Ishikawa (cell line): ENCODE results near the gene ARHGAP42.

ENCODE experiments used
- CEBPB ChIP-seq: IDR thresholded peaks from 2 replicates; pipeline ENCODE4 v1.6.1; 2012
- CREB1 ChIP-seq: IDR thresholded peaks from 2 replicates; pipeline ENCODE4 v1.6.1; 2012; ENCODE audit warnings: low read depth
- EGR1 ChIP-seq: IDR thresholded peaks from 2 replicates; pipeline ENCODE4 v1.6.1; 2012
- EP300 ChIP-seq: IDR thresholded peaks from 2 replicates; pipeline ENCODE4 v1.6.1; 2012; ENCODE audit warnings: borderline replicate concordance
- FOXM1 ChIP-seq: IDR thresholded peaks from 2 replicates; pipeline ENCODE4 v1.6.1; 2012; ENCODE audit warnings: low read depth, borderline replicate concordance
- MAX ChIP-seq: IDR thresholded peaks from 2 replicates; pipeline ENCODE4 v1.6.1; 2012
- NFIC ChIP-seq: IDR thresholded peaks from 2 replicates; pipeline ENCODE4 v1.6.1; 2012
- RAD21 ChIP-seq: IDR thresholded peaks from 2 replicates; pipeline ENCODE4 v1.6.1; 2012; ENCODE audit warnings: low read depth
- REST ChIP-seq: IDR thresholded peaks from 2 replicates; pipeline ENCODE4 v1.6.1; 2012; ENCODE audit warnings: low read depth, mild to moderate bottlenecking
- TAF1 ChIP-seq: IDR thresholded peaks from 2 replicates; pipeline ENCODE4 v1.6.1; 2012; ENCODE audit warnings: low read depth, mild to moderate bottlenecking
- TCF12 ChIP-seq: IDR thresholded peaks from 2 replicates; pipeline ENCODE4 v1.6.1; 2012; ENCODE audit warnings: low read depth
- USF1 ChIP-seq: IDR thresholded peaks from 2 replicates; pipeline ENCODE4 v1.6.1; 2012
- YY1 ChIP-seq: IDR thresholded peaks from 2 replicates; pipeline ENCODE4 v1.6.1; 2012; ENCODE audit warnings: low read depth
- ZBTB7A ChIP-seq: IDR thresholded peaks from 2 replicates; pipeline ENCODE4 v1.6.1; 2012; ENCODE audit warnings: low read depth

- no peak for TF ChIP-seq CEBPB
- TF ChIP-seq EP300 = no peak
- no peak for TF ChIP-seq REST
- TF ChIP-seq ZBTB7A = no peak
- no peak for TF ChIP-seq NFIC
- TF ChIP-seq FOXM1 = no peak
- no peak for TF ChIP-seq RAD21
- no peak for TF ChIP-seq CREB1
- TF ChIP-seq USF1 = no peak
- no peak for TF ChIP-seq MAX
- no peak for TF ChIP-seq TCF12
- no peak for TF ChIP-seq TAF1
- no peak for TF ChIP-seq EGR1
- TF ChIP-seq YY1 = no peak
Measured at GRCh38 chr11:100847696-100848216, 160.7 kb downstream of the ARHGAP42 start.
